K562 (cell line): ENCODE results near the gene TMEM245. TPM values are rescaled to one million over a fixed set of nuclear protein-coding genes. Genes with fewer than 3 reads are reported as not detected.

Experiments used
- ATF1 ChIP-seq, 2 experiments: fragments of 450-650 bp in 1 of 2; IDR thresholded peaks; 2 replicates each; pipeline ENCODE4 v1.6.1; 2016; ENCODE audit warnings: missing compliant biosample characterization in 1 of 2, missing genetic modification characterization in 1 of 2
- CREB1 ChIP-seq, 2 experiments: sonication (generic) in 1 of 2; formaldehyde crosslinking in 1 of 2; IDR thresholded peaks; 2 replicates each; pipeline versions ENCODE4 v1.6.1 to v1.8.0; 2012 to 2022; ENCODE audit warnings: inconsistent platforms in 1 of 2, mild to moderate bottlenecking in 1 of 2, missing genetic modification reagents in 1 of 2, moderate library complexity in 1 of 2
- DMBX1 ChIP-seq: fragments of 250-450 bp; sonication (Bioruptor Pico); IDR thresholded peaks from 2 replicates; pipeline ENCODE4 v1.8.0; 2022; ENCODE audit warnings: inconsistent platforms, mild to moderate bottlenecking, moderate library complexity, borderline replicate concordance
- EGR1 ChIP-seq: fragments of 450-650 bp; conservative IDR thresholded peaks from 2 replicates; pipeline ENCODE4 v1.6.1; 2017; ENCODE audit warnings: mild to moderate bottlenecking
- MAFF ChIP-seq: IDR thresholded peaks from 2 replicates; pipeline ENCODE4 v1.6.1; 2012; ENCODE audit warnings: low read length, improper control_type of control experiment
- MECOM ChIP-seq: fragments of 250-450 bp; sonication (Bioruptor Pico); IDR thresholded peaks from 2 replicates; pipeline ENCODE4 v1.8.0; 2022; ENCODE audit warnings: inconsistent platforms
- NFE2L1 ChIP-seq: fragments of 450-650 bp; IDR thresholded peaks from 2 replicates; pipeline ENCODE4 v1.6.1; 2016; ENCODE audit warnings: missing genetic modification characterization, low read depth, mild to moderate bottlenecking, missing compliant biosample characterization, moderate library complexity, borderline replicate concordance
- PHB ChIP-seq: fragments of 250-450 bp; sonication (Bioruptor Pico); IDR thresholded peaks from 2 replicates; pipeline ENCODE4 v1.5.0; 2021
- POLR2AphosphoS5 ChIP-seq: IDR thresholded peaks from 2 replicates; pipeline ENCODE4 v1.6.1; 2011; ENCODE audit warnings: mild to moderate bottlenecking, low read depth, low read length, moderate library complexity; ENCODE audit not compliant: control insufficient read depth, insufficient read depth
- SLC30A9 ChIP-seq: fragments of 250-450 bp; sonication (Bioruptor Pico); IDR thresholded peaks from 2 replicates; pipeline ENCODE4 v1.8.0; 2022; ENCODE audit warnings: mild to moderate bottlenecking, moderate library complexity
- TOE1 ChIP-seq, 2 experiments: fragments of 450-650 bp in 1 of 2; sonication (generic) in 1 of 2; formaldehyde crosslinking in 1 of 2; IDR thresholded peaks; 2 replicates each; pipeline versions ENCODE4 v1.7.1 to v1.8.0; 2016 to 2022; ENCODE audit warnings: borderline replicate concordance in 2 of 2, mild to moderate bottlenecking in 2 of 2, antibody characterized with exemption in 1 of 2, inconsistent platforms in 1 of 2, low read depth in 1 of 2, missing genetic modification reagents in 1 of 2, moderate library complexity in 1 of 2
- ZNF140 ChIP-seq: fragments of 250-450 bp; sonication (Bioruptor Pico); IDR thresholded peaks from 2 replicates; pipeline ENCODE4 v1.8.0; 2021; ENCODE audit warnings: moderate library complexity, mild to moderate bottlenecking, inconsistent platforms
- ZNF316 ChIP-seq: fragments of 450-650 bp; IDR thresholded peaks from 2 replicates; pipeline ENCODE4 v1.6.1; 2016
- polyA plus RNA-seq, 8 experiments: library from polyadenylated mRNA; depleted of rRNA in 4 of 8; stranded (reverse) in 5 of 8; unstranded in 3 of 8; fragments of >200 nt; fragmentation: Nextera tagmentation in 2 of 8; fragmentation: Illumina TruSeq in 1 of 8; extraction: Ambion mirVana in 2 of 8; extraction: Trizol in 1 of 8; gene quantifications; 2 replicates each; pipeline versions ENCODE4 v1.2.1 to v1.2.3, GENCODE V29; 2011 to 2014; ENCODE audit warnings: inconsistent platforms in 1 of 8, missing spikeins in 1 of 8
- total RNA-seq, 7 experiments: library from RNA; depleted of rRNA in 6 of 7; stranded (reverse); fragments of >200 nt in 6 of 7; fragmentation: Illumina TruSeq in 2 of 7; extraction: Trizol in 2 of 7; gene quantifications; 2 replicates each; pipeline versions ENCODE4 v1.2.1 to v1.2.3, GENCODE V29; 2011 to 2021; ENCODE audit warnings: low replicate concordance in 1 of 7
- TF ChIP-seq, protein P1 (sequence below), 2 experiments: fragments of 450-650 bp in 1 of 2; sonication (generic) in 1 of 2; formaldehyde crosslinking in 1 of 2; IDR thresholded peaks in 1 of 2; conservative IDR thresholded peaks in 1 of 2; 2 replicates each; pipeline versions ENCODE4 v1.6.1 to v1.8.1; 2016 to 2023; ENCODE audit warnings: mild to moderate bottlenecking in 2 of 2, moderate library complexity in 2 of 2, inconsistent platforms in 1 of 2, missing genetic modification reagents in 1 of 2
- TF ChIP-seq, protein P2 (sequence below): fragments of 250-450 bp; sonication (Bioruptor Pico); IDR thresholded peaks from 2 replicates; pipeline ENCODE4 v1.6.1; 2021; ENCODE audit warnings: mild to moderate bottlenecking
- TF ChIP-seq, protein P3 (sequence below), 2 experiments: IDR thresholded peaks; 2 replicates each; pipeline ENCODE4 v1.6.1; 2012; ENCODE audit warnings: improper control_type of control experiment in 2 of 2, low read depth in 2 of 2, low read length in 2 of 2, borderline replicate concordance in 1 of 2
- TF ChIP-seq, protein P4 (sequence below): fragments of 450-650 bp; formaldehyde crosslinking; IDR thresholded peaks from 2 replicates; pipeline ENCODE4 v1.4.0; 2022; ENCODE audit warnings: missing genetic modification characterization
- TF ChIP-seq, protein P5 (sequence below): fragments of 250-450 bp; sonication (Bioruptor Pico); IDR thresholded peaks from 2 replicates; pipeline ENCODE4 v1.5.1; 2021; ENCODE audit warnings: mild to moderate bottlenecking

Gene TMEM245
- total and polyA plus RNA-seq, 9 of the 15 experiments (the other 6 are each of a cell fraction or from before 2014, with no cell fraction given): 8.5 to 43.2 (median 24.3) TPM

DNA sequence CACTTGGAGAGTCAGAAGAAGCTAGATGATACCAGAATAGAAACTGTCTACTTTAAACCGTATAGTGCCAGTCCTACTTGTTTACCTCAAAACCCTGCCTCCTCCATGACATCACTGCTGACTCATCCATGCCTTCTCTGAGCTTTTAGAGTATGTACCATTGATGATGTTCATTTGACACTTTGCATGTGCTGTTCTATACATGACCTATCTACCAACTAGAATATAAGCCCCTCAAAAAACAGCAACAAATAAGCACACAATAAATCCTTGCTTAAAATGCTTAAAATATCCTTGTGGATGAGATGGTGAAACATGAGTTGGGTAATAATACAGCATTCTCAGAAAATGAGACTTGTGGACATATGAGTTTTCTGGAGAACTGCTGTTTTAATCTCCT lies 109.0 kb downstream of the TMEM245 start (continued):
- TF ChIP-seq, protein P1, sequence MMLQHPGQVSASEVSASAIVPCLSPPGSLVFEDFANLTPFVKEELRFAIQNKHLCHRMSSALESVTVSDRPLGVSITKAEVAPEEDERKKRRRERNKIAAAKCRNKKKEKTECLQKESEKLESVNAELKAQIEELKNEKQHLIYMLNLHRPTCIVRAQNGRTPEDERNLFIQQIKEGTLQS (IDR thresholded peaks at IDR 0.05): peak; percentile 97
- TF ChIP-seq, protein P1 (CRISPR knock-in tag; conservative IDR thresholded peaks at IDR 0.05): peak; percentile 68; the same call in 1 of the 2 replicates
- TF ChIP-seq PHB (CRISPR knock-in tag) (no peak), ZNF316 (peak; percentile 87), NFE2L1 (tag) (peak; percentile 47; the same call in 1 of the 2 replicates), SLC30A9 (no peak), MAFF (peak; percentile 52; the same call in 1 of the 2 replicates), ATF1 (CRISPR knock-in tag; IDR thresholded peaks at IDR 0.05) (no peak), ATF1 (tag; IDR thresholded peaks at IDR 0.05) (peak; percentile 87), ZNF140 (CRISPR knock-in tag) (no peak), POLR2AphosphoS5 (0 out of 2 replicates have a peak, but pooled peaks have one; percentile 22), EGR1 (no peak), MECOM (CRISPR knock-in tag) (no peak), CREB1 (IDR thresholded peaks at IDR 0.05) (peak; percentile 87), CREB1 (CRISPR knock-in tag; IDR thresholded peaks at IDR 0.05) (peak; percentile 67; the same call in 1 of the 2 replicates), TOE1 (IDR thresholded peaks at IDR 0.05; ENCODE audit: borderline replicate concordance) (no peak), TOE1 (CRISPR knock-in tag; IDR thresholded peaks at IDR 0.05; ENCODE audit: borderline replicate concordance, low read depth) (no peak), DMBX1 (CRISPR knock-in tag) (no peak)
- TF ChIP-seq, protein P2, sequence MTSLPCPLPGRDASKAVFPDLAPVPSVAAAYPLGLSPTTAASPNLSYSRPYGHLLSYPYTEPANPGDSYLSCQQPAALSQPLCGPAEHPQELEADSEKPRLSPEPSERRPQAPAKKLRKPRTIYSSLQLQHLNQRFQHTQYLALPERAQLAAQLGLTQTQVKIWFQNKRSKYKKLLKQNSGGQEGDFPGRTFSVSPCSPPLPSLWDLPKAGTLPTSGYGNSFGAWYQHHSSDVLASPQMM (CRISPR knock-in tag): no peak
- TF ChIP-seq, protein P3, sequence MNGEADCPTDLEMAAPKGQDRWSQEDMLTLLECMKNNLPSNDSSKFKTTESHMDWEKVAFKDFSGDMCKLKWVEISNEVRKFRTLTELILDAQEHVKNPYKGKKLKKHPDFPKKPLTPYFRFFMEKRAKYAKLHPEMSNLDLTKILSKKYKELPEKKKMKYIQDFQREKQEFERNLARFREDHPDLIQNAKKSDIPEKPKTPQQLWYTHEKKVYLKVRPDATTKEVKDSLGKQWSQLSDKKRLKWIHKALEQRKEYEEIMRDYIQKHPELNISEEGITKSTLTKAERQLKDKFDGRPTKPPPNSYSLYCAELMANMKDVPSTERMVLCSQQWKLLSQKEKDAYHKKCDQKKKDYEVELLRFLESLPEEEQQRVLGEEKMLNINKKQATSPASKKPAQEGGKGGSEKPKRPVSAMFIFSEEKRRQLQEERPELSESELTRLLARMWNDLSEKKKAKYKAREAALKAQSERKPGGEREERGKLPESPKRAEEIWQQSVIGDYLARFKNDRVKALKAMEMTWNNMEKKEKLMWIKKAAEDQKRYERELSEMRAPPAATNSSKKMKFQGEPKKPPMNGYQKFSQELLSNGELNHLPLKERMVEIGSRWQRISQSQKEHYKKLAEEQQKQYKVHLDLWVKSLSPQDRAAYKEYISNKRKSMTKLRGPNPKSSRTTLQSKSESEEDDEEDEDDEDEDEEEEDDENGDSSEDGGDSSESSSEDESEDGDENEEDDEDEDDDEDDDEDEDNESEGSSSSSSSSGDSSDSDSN (IDR thresholded peaks at IDR 0.05; ENCODE audit: borderline replicate concordance in 1 of 2, low read depth in 2 of 2, low read length in 2 of 2): no peak
- TF ChIP-seq, protein P4, sequence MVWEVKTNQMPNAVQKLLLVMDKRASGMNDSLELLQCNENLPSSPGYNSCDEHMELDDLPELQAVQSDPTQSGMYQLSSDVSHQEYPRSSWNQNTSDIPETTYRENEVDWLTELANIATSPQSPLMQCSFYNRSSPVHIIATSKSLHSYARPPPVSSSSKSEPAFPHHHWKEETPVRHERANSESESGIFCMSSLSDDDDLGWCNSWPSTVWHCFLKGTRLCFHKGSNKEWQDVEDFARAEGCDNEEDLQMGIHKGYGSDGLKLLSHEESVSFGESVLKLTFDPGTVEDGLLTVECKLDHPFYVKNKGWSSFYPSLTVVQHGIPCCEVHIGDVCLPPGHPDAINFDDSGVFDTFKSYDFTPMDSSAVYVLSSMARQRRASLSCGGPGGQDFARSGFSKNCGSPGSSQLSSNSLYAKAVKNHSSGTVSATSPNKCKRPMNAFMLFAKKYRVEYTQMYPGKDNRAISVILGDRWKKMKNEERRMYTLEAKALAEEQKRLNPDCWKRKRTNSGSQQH (CRISPR knock-in tag): no peak
- TF ChIP-seq, protein P5, sequence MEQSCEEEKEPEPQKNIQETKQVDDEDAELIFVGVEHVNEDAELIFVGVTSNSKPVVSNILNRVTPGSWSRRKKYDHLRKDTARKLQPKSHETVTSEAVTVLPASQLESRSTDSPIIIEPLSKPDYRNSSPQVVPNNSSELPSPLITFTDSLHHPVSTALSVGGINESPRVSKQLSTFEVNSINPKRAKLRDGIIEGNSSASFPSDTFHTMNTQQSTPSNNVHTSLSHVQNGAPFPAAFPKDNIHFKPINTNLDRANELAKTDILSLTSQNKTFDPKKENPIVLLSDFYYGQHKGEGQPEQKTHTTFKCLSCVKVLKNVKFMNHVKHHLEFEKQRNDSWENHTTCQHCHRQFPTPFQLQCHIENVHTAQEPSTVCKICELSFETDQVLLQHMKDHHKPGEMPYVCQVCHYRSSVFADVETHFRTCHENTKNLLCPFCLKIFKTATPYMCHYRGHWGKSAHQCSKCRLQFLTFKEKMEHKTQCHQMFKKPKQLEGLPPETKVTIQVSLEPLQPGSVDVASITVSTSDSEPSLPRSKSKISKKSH: no peak
